GM19240 (cell line): ENCODE data around the gene CSPG5.

Source experiments
- DNase-seq: peaks from one replicate; pipeline ENCODE4 v3.0.0; 2011; ENCODE audit warnings: low spot score; ENCODE audit not compliant: insufficient read length

Gene CSPG5

DNA sequence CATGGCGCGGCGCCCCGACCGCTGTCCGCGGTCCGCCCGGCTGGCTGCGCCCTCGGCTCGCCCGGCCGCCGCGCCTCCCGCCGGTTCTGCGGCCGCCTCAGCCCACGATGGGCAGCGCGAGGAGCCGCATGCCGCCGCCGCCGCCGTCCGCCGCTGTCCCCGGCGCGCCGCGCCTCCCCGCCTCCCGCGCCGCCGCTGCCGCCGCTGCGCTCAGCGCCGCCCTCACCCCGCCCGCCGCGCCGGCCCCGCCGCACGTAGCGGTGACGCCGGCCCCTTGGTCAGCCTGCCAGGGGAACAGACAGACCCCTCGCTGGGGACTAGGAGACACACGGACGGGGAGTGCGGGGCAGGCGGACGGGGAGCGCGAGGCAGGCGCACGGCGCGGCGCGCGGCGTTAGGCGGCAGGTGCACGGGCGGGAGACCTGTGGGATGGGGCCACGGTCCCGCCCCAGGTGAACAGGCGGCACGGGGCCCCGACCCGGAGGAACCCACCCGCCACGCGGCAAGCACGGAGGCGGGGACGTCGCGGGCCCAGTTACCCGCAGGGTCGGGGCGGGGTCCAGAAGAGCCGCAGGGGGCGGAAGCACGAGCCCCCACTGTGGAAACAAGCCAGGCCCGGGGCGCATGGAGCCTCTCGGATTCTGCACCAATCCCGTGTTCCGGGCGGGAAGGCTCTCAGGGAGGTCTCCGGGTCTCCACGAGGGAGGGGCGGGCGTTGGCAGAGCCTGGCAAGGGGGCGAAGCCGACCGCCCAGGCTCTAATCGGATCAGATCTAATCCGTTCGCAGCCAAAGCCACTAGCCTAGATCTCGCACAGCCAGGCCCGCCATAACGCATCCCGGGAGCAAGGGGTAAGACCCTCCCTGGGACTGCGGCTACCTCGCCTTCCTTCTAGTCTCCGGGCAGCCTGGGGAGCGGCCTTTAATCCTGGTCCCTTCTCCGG, at the start of gene CSPG5:
TSS of gene CSPG5 (minus strand) at position 175 of the 942 bp plus-strand sequence. CDS start at position 3, 172 bp downstream.
- DNase-seq: no peak

DNA sequence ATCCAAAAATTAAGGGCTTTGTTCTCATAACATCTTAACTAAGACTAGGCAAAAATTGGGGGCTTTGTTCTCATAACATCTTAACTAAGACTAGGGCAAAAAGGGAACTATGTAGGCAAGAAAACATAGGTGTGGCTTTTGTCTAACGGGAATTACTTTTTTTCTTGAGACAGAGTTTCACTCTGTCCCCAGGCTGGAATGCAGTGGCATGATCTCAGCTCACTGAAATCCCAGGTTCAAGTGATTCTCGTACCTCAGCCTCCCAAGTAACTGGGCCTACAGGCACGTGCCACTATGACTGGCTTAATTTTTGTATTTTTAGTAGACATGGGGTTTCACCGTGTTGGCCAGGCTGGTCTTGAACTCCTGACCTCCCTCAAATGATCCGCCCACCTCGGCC, 49.8 kb upstream of the CSPG5 start:
- DNase-seq: no peak

- DNase-seq: no peak
Observed at GRCh38 chr3:47622671-47623461, 44.2 kb upstream of the CSPG5 start.

- DNase-seq: no peak
Observed at GRCh38 chr3:47617086-47618010, 38.7 kb upstream of the CSPG5 start.

- no peak for DNase-seq
Observed at GRCh38 chr3:47614788-47615187, 36.1 kb upstream of the CSPG5 start.

- no peak for DNase-seq
Observed at GRCh38 chr3:47613722-47614121, 35.1 kb upstream of the CSPG5 start.

- DNase-seq: no peak
Observed at GRCh38 chr3:47612879-47613278, 34.2 kb upstream of the CSPG5 start.

DNA sequence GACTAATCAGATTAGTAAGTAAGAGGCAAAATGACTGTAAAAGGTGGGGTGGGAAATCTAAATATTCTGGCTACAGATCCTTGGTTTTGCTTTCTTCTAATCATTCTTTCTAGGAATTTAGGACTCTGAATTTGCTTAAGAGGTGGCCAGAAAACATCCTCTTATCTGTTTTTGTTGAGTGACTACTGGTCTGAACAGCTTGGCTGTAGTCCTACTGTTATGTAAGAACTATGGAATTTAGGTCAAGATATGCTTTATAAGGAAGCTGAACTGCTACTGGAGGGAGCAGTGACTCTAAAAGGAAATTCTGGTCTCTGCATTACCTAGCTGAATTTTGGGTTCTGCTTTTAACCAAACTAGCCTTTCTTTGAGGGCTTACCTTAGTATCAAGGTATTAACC, 33.5 kb upstream of the CSPG5 start:
- no peak for DNase-seq

- DNase-seq: no peak
Observed at GRCh38 chr3:47611576-47611975, 32.9 kb upstream of the CSPG5 start.

DNA sequence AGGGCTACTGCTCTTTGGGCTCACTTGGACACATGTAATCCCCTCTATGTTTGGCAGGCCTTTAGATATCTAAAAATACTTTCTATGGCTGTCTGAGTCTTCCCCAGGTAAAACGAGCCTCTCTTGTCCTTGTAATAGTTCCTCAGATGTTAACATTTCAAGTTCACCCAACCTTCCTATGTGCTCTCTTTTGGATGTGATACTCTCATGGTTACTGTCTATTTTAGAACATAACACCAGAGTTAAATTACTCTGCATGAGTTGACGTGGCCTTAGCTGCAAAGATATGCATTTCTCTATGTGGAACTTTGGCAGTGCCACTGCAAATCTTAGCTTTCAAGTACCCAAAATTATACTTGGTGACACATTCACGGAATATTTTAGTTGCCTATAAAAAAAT, 31.9 kb upstream of the CSPG5 start:
- no peak for DNase-seq

- no peak for DNase-seq
Observed at GRCh38 chr3:47607335-47607734, 28.7 kb upstream of the CSPG5 start.

DNA sequence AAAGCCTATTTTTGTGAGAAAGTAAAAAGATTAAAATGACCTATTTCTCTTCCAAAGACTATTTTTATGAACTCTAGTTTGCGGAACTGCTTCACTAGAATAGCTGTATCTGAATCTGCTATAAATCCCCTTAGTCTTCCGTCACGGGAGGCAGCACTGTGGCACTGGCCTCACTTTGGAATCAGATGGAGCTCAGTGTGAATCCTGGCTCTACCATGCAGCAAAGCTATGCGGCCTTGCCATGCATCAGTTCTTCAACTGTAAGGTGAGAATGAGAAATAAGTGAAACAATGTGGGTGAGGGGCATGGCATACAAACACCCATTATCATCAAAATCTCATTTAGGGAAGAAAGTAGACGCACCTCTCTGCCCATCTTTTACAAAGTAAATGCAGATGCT, 27.5 kb upstream of the CSPG5 start:
- no peak for DNase-seq

GRCh38 chr3:47605652-47606051, 27.0 kb upstream of the CSPG5 start:
- no peak for DNase-seq

- no peak for DNase-seq
Observed at GRCh38 chr3:47604145-47604544, 25.5 kb upstream of the CSPG5 start.

DNA sequence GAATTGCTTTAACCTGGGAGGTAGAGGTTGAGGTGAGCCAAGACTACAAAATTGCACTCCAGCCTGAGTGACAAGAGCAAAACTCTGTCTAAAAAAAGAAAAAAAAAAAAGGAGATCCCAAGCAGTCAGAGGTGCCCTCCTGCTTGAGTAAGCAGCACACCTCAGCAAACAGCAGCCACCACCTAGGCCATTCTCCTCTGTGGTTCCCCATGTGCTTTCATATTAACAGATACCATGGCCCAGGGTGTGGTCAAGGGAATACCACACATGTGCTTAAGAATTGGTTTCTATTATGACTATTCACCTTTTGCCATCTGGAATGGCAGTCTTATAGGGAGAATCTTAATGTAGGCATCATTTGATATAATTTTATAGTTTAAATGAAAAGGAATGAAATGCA, 24.7 kb upstream of the CSPG5 start:
- no peak for DNase-seq

DNA sequence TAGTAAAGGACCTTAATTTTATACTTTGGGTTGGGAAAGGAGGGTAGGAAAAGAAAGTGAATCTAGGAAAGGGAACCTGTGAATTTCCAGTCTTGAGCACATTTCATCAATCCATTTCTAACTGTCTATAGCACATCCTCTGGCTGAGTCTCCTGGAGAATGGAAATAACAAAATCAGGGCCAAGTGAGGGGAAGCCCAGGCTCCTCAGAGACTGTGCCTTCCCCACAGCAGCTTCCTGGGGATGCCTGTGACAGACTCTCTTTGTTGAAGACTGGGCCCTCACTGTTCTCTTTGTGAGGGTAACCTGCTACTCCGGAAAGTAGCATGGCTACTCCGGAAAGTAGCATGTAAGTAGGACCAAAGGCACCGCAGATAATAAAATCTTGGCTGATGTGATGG, 22.6 kb upstream of the CSPG5 start:
- no peak for DNase-seq

- no peak for DNase-seq
Observed at GRCh38 chr3:47594792-47595191, 16.1 kb upstream of the CSPG5 start.

DNA sequence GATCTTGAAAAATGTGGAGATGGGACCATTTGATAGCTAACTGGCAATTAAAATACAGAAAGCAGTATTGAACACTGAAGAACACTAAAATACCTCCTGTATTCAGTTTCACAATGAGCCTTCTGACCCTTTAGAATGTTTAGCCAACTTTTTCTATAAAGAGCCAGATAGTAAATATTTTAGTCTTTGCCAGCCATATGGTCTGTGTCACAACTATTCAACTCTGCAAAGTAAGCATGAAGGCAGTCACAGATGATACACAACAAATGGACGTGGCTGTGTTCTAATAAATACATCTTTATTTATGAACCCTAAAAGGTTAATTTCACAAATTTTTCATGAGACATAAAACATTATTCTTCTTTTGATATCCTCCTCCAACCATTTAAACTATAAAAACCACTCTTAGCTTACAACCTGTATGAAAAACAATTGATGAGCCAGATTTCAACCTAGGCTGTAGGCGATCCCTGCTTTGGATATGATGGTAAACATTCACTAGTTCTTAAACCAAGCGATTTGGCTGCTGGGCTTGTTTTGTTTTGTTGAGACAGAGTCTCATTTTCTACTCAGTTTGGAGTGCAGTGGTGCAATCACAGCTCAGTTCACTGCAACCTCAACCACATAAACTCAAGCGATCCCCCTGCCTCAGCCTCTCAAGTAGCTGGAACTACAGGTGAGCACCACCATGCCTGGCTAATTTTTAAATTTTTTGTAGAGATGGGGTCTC, 13.6 kb upstream of the CSPG5 start:
- no peak for DNase-seq

GRCh38 chr3:47590216-47590615, 11.6 kb upstream of the CSPG5 start:
- DNase-seq: no peak

DNA sequence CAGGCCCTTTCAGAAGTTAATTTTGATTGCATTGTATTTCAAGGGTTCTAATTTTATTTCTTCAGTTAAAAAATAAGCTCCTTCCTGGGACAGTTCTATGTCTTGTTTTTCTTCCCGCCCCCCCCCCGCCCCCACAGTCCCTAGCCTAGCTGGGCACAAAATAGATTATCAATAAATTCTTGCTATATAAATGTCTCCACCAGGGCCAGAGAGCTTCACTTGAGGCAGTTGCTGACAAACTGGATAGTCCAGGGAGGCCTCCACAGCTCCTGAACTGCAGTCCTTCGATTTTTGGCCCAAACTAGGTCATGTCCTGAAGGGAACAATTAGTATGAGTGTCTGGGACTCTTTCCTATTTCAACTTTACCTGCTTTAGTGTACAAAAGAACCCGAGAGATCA, 9.9 kb upstream of the CSPG5 start:
- no peak for DNase-seq

- no peak for DNase-seq
Observed at GRCh38 chr3:47588053-47588452, 9.4 kb upstream of the CSPG5 start.
